Measurements from ENCODE around the gene ABCC6. TPM values are rescaled to one million over a fixed set of nuclear protein-coding genes. Genes with fewer than 3 reads are reported as not detected.
A peak's percentile ranks its signal among the peaks of the same experiment; 100 is the strongest.

ABCC6 gene
- total and polyA plus RNA-seq, 2 of the 4 experiments (the other 2 are of a cell fraction): 0.36 to 1.3 TPM

DNA sequence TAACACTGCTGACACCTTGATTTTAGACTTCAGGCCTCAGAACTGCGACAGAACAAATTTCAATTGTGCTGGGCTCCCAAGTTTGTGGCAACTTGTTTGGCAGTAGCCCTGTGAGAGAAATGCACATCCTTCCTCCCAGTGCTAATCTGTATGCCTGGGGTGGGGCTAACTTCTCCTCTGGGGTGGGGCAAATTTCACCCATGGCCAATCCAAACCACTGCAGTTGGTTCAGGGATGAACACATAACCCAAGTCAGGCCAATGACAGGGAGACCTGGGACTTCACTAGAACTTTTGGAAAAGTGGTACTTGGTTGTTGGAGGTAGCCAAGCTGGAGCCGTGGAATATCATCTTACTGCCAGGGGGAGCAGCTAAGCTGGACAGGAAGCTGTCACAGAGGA, 56.3 kb downstream of the ABCC6 start:
- Histone ChIP-seq H4K8ac (ENCODE audit: low read depth in 2 of 2, low read length in 2 of 2) (no peak overlapping the region), H3K9me3 (ENCODE audit: control insufficient read depth, insufficient read depth, low read length) (no peaks in the 10 kb centered on the region), H3K9me1 (ENCODE audit: insufficient read depth, low read length) (peaks cover 2% of the 10 kb centered on the region; the same call in 1 of the 2 replicates), H3K4me3 (ENCODE audit: insufficient read depth, low read depth, low read length) (no peak overlapping the region), H3K4me1 (ENCODE audit: control insufficient read depth, insufficient read depth, low read length) (no peaks in the 10 kb centered on the region), H4K5ac (ENCODE audit: low read depth, low read length) (no peak overlapping the region), H3K27me3 (ENCODE audit: control insufficient read depth, insufficient read depth, low read length) (no peaks in the 10 kb centered on the region; the same call in 1 of the 2 replicates), H3K36me3 (ENCODE audit: control insufficient read depth, insufficient read depth, low read length) (no peaks in the 10 kb centered on the region; the same call in 1 of the 2 replicates), H3K4me2 (ENCODE audit: low read depth, low read length) (no peak overlapping the region), H2AK5ac (ENCODE audit: low read depth, low read length) (no peak overlapping the region), H3K14ac (replicated peaks; ENCODE audit: low read depth, low read length) (no peak overlapping the region), H3K9ac (ENCODE audit: low read depth, low read length) (no peak overlapping the region), H3K18ac (ENCODE audit: low read depth, low read length) (no peak overlapping the region), H3K4ac (ENCODE audit: low read depth, low read length) (no peak overlapping the region), H2AFZ (replicated peaks; ENCODE audit: low read length, poor library complexity) (no peak overlapping the region), H2BK5ac (ENCODE audit: low read depth, low read length, poor library complexity, severe bottlenecking) (no peak overlapping the region), H3K27ac (ENCODE audit: insufficient read depth, low read length) (no peak overlapping the region), H2BK20ac (ENCODE audit: low read depth, low read length) (no peak overlapping the region), H3K56ac (ENCODE audit: extremely low read depth, insufficient read depth, low read length) (no peak overlapping the region), H2AK9ac (replicated peaks; ENCODE audit: low read depth, low read length, poor library complexity) (no peak overlapping the region), H4K91ac (ENCODE audit: insufficient read depth, low read depth, low read length) (no peak overlapping the region), H2BK15ac (ENCODE audit: low read depth, low read length) (no peak overlapping the region), H2BK120ac (ENCODE audit: low read depth, low read length) (no peak overlapping the region), H4K20me1 (ENCODE audit: insufficient read depth, low read length) (no peaks in the 10 kb centered on the region), H3K23ac (ENCODE audit: low read depth, low read length) (no peak overlapping the region), H3K79me1 (ENCODE audit: low read depth in 1 of 2, low read length in 2 of 2) (no peaks in the 10 kb centered on the region)
- intact Hi-C loops (cut with micrococcal nuclease) (no loop called here), dilution Hi-C loops (cut with HindIII; ENCODE audit: low sequenced_read_pairs, unreplicated experiment) (no loop called here), in situ Hi-C loops (cut with MboI; ENCODE audit: low sequenced_read_pairs) (no loop called here)
- ChIA-PET CTCF (no interaction called here), POLR2A (ENCODE audit: unreplicated experiment) (no interaction called here)
- no CpG with 5 or more reads among the region's 2 CpGs for WGBS, 2 experiments (ENCODE audit: extremely low coverage in 2 of 2, insufficient read length in 1 of 2)
- BruUV-seq (replicated peaks): no TSS peak
- ATAC-seq (ENCODE audit: low read depth) (peak; percentile 62), DNase-seq (no peak)
- TF ChIP-seq NFE2L2 (IDR thresholded peaks at IDR 0.05; ENCODE audit: low read depth, low read length): no peak
- no peak for TF ChIP-seq CHD1 (IDR thresholded peaks at IDR 0.05; ENCODE audit: low read depth, low read length)
- TF ChIP-seq MXI1 (IDR thresholded peaks at IDR 0.05; ENCODE audit: borderline replicate concordance, low read depth, low read length): no peak
- TF ChIP-seq MAZ (IDR thresholded peaks at IDR 0.05; ENCODE audit: borderline replicate concordance, low read depth, low read length): no peak
- TF ChIP-seq MAFK (IDR thresholded peaks at IDR 0.05; ENCODE audit: low read depth, low read length): no peak
- TF ChIP-seq CEBPB (IDR thresholded peaks at IDR 0.05; ENCODE audit: low read depth, low read length): no peak
- no peak for TF ChIP-seq RCOR1 (IDR thresholded peaks at IDR 0.05; ENCODE audit: insufficient replicate concordance, low read length)
- no peak for TF ChIP-seq FOS (IDR thresholded peaks at IDR 0.05; ENCODE audit: low read depth, low read length)
- no peak for TF ChIP-seq BHLHE40 (IDR thresholded peaks at IDR 0.05; ENCODE audit: low read depth, low read length)
- no peak for TF ChIP-seq RFX5 (IDR thresholded peaks at IDR 0.05; ENCODE audit: low read depth, low read length)

All from IMR-90 (cell line).